ENCODE measurements around the gene HES5. TPM values are rescaled to one million over a fixed set of nuclear protein-coding genes. Genes with fewer than 3 reads are reported as not detected.

The HES5 gene
- total RNA-seq, 4 donors from 2014 or later: not detected

- no peaks in the 10 kb centered on the region for H3K27me3 ChIP-seq
- peak; percentile 31 to 33 for DNase-seq
- TF ChIP-seq CTCF (IDR thresholded peaks at IDR 0.05) (no peak), POLR2A (IDR thresholded peaks at IDR 0.05) (no peak)
- H3K27ac ChIP-seq: peak overlapping the region; percentile 82 to 90 (median 89)
- H3K4me3 ChIP-seq (replicated peaks in 1 of 3): peak overlapping the region; percentile 4 to 74 (median 50)
- no peaks in the 10 kb centered on the region for H3K36me3 ChIP-seq
- intact Hi-C loops (cut with DNase I): no loop called here
- no peaks in the 10 kb centered on the region for H3K9me3 ChIP-seq
- WGBS, 2 donors: 29 to 30% methylated on average over 9 to 17 of the region's 24 CpGs
- peaks cover 9 to 24% of the 10 kb centered on the region in 2 donors for H3K4me1 ChIP-seq
Observed at GRCh38 chr1:2556678-2557481, 26.8 kb upstream of the HES5 start.

- H3K27ac ChIP-seq: peak within 1 kb of the TSS; percentile 82 to 90 (median 89)
- H3K36me3 ChIP-seq: no peaks in the 10 kb centered on the region
- no peaks in the 10 kb centered on the region for H3K27me3 ChIP-seq
- intact Hi-C loops (cut with DNase I): no loop called here
- peak in 1 of 2 donors; percentile 23 for TF ChIP-seq POLR2A (IDR thresholded peaks at IDR 0.05)
- no peak for TF ChIP-seq CTCF (IDR thresholded peaks at IDR 0.05)
- H3K4me3 ChIP-seq (replicated peaks in 1 of 3): peak within 1 kb of the TSS; percentile 4 to 74 (median 50)
- peak; percentile 41 to 52 for DNase-seq
- 15 to 17% methylated on average over 11 of the region's 16 CpGs for WGBS, 2 donors
- peaks cover 9 to 24% of the 10 kb centered on the region in 2 donors for H3K4me1 ChIP-seq
- H3K9me3 ChIP-seq: no peaks in the 10 kb centered on the region
Observed at GRCh38 chr1:2556277-2556677, 26.2 kb upstream of the HES5 start, which contains the start of gene TNFRSF14. TSS of gene TNFRSF14 (plus strand) at chr1:2556371. CDS start at chr1:2556665, 294 bp downstream.

GRCh38 chr1:2555634-2556276, 25.7 kb upstream of the HES5 start:
- H3K36me3 ChIP-seq: no peaks in the 10 kb centered on the region
- H3K27ac ChIP-seq: peak overlapping the region; percentile 82 to 90 (median 89)
- no peaks in the 10 kb centered on the region for H3K9me3 ChIP-seq
- H3K27me3 ChIP-seq: no peaks in the 10 kb centered on the region
- WGBS, 2 donors: 46 to 47% methylated on average over 19 to 22 of the region's 26 CpGs
- intact Hi-C loops (cut with DNase I): no loop called here
- H3K4me1 ChIP-seq: peaks cover 9 to 24% of the 10 kb centered on the region in 2 donors
- peak overlapping the region; percentile 4 to 74 (median 50) for H3K4me3 ChIP-seq (replicated peaks in 1 of 3)
- peak; percentile 49 to 58 for DNase-seq
- no peak for TF ChIP-seq CTCF (IDR thresholded peaks at IDR 0.05)
- TF ChIP-seq POLR2A (IDR thresholded peaks at IDR 0.05): peak in 1 of 2 donors; percentile 31

GRCh38 chr1:2554621-2555387, 24.7 kb upstream of the HES5 start:
- no peak for DNase-seq
- Histone ChIP-seq H3K27ac (peak overlapping the region in 2 of 3 donors; percentile 82 to 90), H3K36me3 (no peaks in the 10 kb centered on the region), H3K9me3 (no peaks in the 10 kb centered on the region), H3K4me1 (peaks cover 9 to 25% of the 10 kb centered on the region in 2 donors), H3K27me3 (no peaks in the 10 kb centered on the region), H3K4me3 (replicated peaks in 1 of 3) (peak overlapping the region in 1 of 3 donors; percentile 50)
- TF ChIP-seq CTCF (IDR thresholded peaks at IDR 0.05) (peak in 2 of 6 experiments; percentile 21 to 26), POLR2A (IDR thresholded peaks at IDR 0.05) (no peak)
- intact Hi-C loops (cut with DNase I): no loop called here
- WGBS, 2 donors: 69 to 86% methylated on average over 9 to 11 of the region's 19 CpGs
